Measurements from ENCODE around the gene HTT. TPM values are rescaled to one million over a fixed set of nuclear protein-coding genes. Genes with fewer than 3 reads are reported as not detected.

Gene HTT
- total and polyA plus RNA-seq, 9 donors = 16.5 to 29.6 (median 22.2) TPM

- no peaks in the 10 kb centered on the region for H3K27me3 ChIP-seq (ENCODE audit: control insufficient read depth, insufficient read depth, low read length)
- no peaks in the 10 kb centered on the region for H3K9me3 ChIP-seq (replicated peaks; ENCODE audit: control insufficient read depth, low read depth, low read length)
- H3K36me3 ChIP-seq (ENCODE audit: control insufficient read depth, insufficient read depth, low read length) = peaks cover 52% of the 10 kb centered on the region
- DNase-seq = peak; percentile 46
- no peak overlapping the region for H3K4me3 ChIP-seq (ENCODE audit: low read length)
- 86% methylated on average over 23 of the region's 29 CpGs for WGBS (ENCODE audit: insufficient coverage)
- peaks cover 56% of the 10 kb centered on the region for H3K4me1 ChIP-seq (ENCODE audit: control insufficient read depth, insufficient read depth, low read length)
- peak overlapping the region; percentile 7 for H3K27ac ChIP-seq (ENCODE audit: low read length)
These were observed 165.8 kb downstream of the HTT start for GRCh38 chr4:3239998-3240920.

GRCh38 chr4:3240936-3241522, 166.5 kb downstream of the HTT start:
- peak; percentile 49 for DNase-seq
- H3K36me3 ChIP-seq (ENCODE audit: control insufficient read depth, insufficient read depth, low read length) = peaks cover 44% of the 10 kb centered on the region
- H3K9me3 ChIP-seq (replicated peaks; ENCODE audit: control insufficient read depth, low read depth, low read length) = no peaks in the 10 kb centered on the region
- H3K4me1 ChIP-seq (ENCODE audit: control insufficient read depth, insufficient read depth, low read length) = peaks cover 56% of the 10 kb centered on the region
- no peaks in the 10 kb centered on the region for H3K27me3 ChIP-seq (ENCODE audit: control insufficient read depth, insufficient read depth, low read length)
- H3K4me3 ChIP-seq (ENCODE audit: low read length) = no peak overlapping the region
- H3K27ac ChIP-seq (ENCODE audit: low read length) = peak overlapping the region; percentile 92
- 49% methylated on average over 10 of the region's 13 CpGs for whole genome bisulfite sequencing (ENCODE audit: insufficient coverage)

- peak overlapping the region; percentile 92 for H3K27ac ChIP-seq (ENCODE audit: low read length)
- H3K36me3 ChIP-seq (ENCODE audit: control insufficient read depth, insufficient read depth, low read length) = peaks cover 36% of the 10 kb centered on the region
- peak; percentile 98 for DNase-seq
- H3K27me3 ChIP-seq (ENCODE audit: control insufficient read depth, insufficient read depth, low read length) = no peaks in the 10 kb centered on the region
- peaks cover 64% of the 10 kb centered on the region for H3K4me1 ChIP-seq (ENCODE audit: control insufficient read depth, insufficient read depth, low read length)
- H3K9me3 ChIP-seq (replicated peaks; ENCODE audit: control insufficient read depth, low read depth, low read length) = no peaks in the 10 kb centered on the region
- no peak overlapping the region for H3K4me3 ChIP-seq (ENCODE audit: low read length)
- WGBS (ENCODE audit: insufficient coverage) = 42% methylated on average over 12 of the region's 17 CpGs
These were observed 167.5 kb downstream of the HTT start for GRCh38 chr4:3241898-3242524.

GRCh38 chr4:3243136-3243780, 168.8 kb downstream of the HTT start:
- Histone ChIP-seq H3K36me3 (ENCODE audit: control insufficient read depth, insufficient read depth, low read length) (peaks cover 34% of the 10 kb centered on the region), H3K4me1 (ENCODE audit: control insufficient read depth, insufficient read depth, low read length) (peaks cover 62% of the 10 kb centered on the region), H3K9me3 (replicated peaks; ENCODE audit: control insufficient read depth, low read depth, low read length) (no peaks in the 10 kb centered on the region), H3K27ac (ENCODE audit: low read length) (no peak overlapping the region), H3K27me3 (ENCODE audit: control insufficient read depth, insufficient read depth, low read length) (no peaks in the 10 kb centered on the region), H3K4me3 (ENCODE audit: low read length) (no peak overlapping the region)
- WGBS (ENCODE audit: insufficient coverage) = 57% methylated on average over 13 of the region's 23 CpGs
- DNase-seq = peak; percentile 49

- no peak overlapping the region for H3K4me3 ChIP-seq (ENCODE audit: low read length)
- H3K36me3 ChIP-seq (ENCODE audit: control insufficient read depth, insufficient read depth, low read length) = peaks cover 32% of the 10 kb centered on the region
- H3K4me1 ChIP-seq (ENCODE audit: control insufficient read depth, insufficient read depth, low read length) = peaks cover 56% of the 10 kb centered on the region
- H3K27ac ChIP-seq (ENCODE audit: low read length) = no peak overlapping the region
- WGBS (ENCODE audit: insufficient coverage) = no CpG with 5 or more reads among the region's 1 CpG
- no peak for DNase-seq
- no peaks in the 10 kb centered on the region for H3K27me3 ChIP-seq (ENCODE audit: control insufficient read depth, insufficient read depth, low read length)
- no peaks in the 10 kb centered on the region for H3K9me3 ChIP-seq (replicated peaks; ENCODE audit: control insufficient read depth, low read depth, low read length)
These were observed 169.5 kb downstream of the HTT start for GRCh38 chr4:3244002-3244401.

- H3K4me3 ChIP-seq (ENCODE audit: low read length) = no peak overlapping the region
- no peaks in the 10 kb centered on the region for H3K9me3 ChIP-seq (replicated peaks; ENCODE audit: control insufficient read depth, low read depth, low read length)
- peaks cover 24% of the 10 kb centered on the region for H3K36me3 ChIP-seq (ENCODE audit: control insufficient read depth, insufficient read depth, low read length)
- 64% methylated on average over 6 of the region's 9 CpGs for WGBS (ENCODE audit: insufficient coverage)
- H3K27me3 ChIP-seq (ENCODE audit: control insufficient read depth, insufficient read depth, low read length) = no peaks in the 10 kb centered on the region
- DNase-seq = no peak
- no peak overlapping the region for H3K27ac ChIP-seq (ENCODE audit: low read length)
- H3K4me1 ChIP-seq (ENCODE audit: control insufficient read depth, insufficient read depth, low read length) = peaks cover 48% of the 10 kb centered on the region
These were observed 170.3 kb downstream of the HTT start for GRCh38 chr4:3244747-3245146.

GRCh38 chr4:3245676-3246075, 171.2 kb downstream of the HTT start:
- Histone ChIP-seq H3K27ac (ENCODE audit: low read length) (no peak overlapping the region), H3K9me3 (replicated peaks; ENCODE audit: control insufficient read depth, low read depth, low read length) (no peaks in the 10 kb centered on the region), H3K36me3 (ENCODE audit: control insufficient read depth, insufficient read depth, low read length) (peaks cover 15% of the 10 kb centered on the region), H3K4me1 (ENCODE audit: control insufficient read depth, insufficient read depth, low read length) (peaks cover 39% of the 10 kb centered on the region), H3K27me3 (ENCODE audit: control insufficient read depth, insufficient read depth, low read length) (no peaks in the 10 kb centered on the region), H3K4me3 (ENCODE audit: low read length) (no peak overlapping the region)
- DNase-seq = no peak
- 88% methylated on average over 3 of the region's 6 CpGs for WGBS (ENCODE audit: insufficient coverage)

- Histone ChIP-seq H3K9me3 (replicated peaks; ENCODE audit: control insufficient read depth, low read depth, low read length) (no peaks in the 10 kb centered on the region), H3K36me3 (ENCODE audit: control insufficient read depth, insufficient read depth, low read length) (peaks cover 8% of the 10 kb centered on the region), H3K4me1 (ENCODE audit: control insufficient read depth, insufficient read depth, low read length) (peaks cover 28% of the 10 kb centered on the region), H3K27ac (ENCODE audit: low read length) (no peak overlapping the region), H3K27me3 (ENCODE audit: control insufficient read depth, insufficient read depth, low read length) (no peaks in the 10 kb centered on the region), H3K4me3 (ENCODE audit: low read length) (no peak overlapping the region)
- WGBS (ENCODE audit: insufficient coverage) = 72% methylated on average over 14 of the region's 16 CpGs
- DNase-seq = no peak
These were observed 172.2 kb downstream of the HTT start for GRCh38 chr4:3246458-3247398.

GRCh38 chr4:3247399-3248177, 173.1 kb downstream of the HTT start:
- WGBS (ENCODE audit: insufficient coverage) = 91% methylated on average over 20 of the region's 21 CpGs
- Histone ChIP-seq H3K9me3 (replicated peaks; ENCODE audit: control insufficient read depth, low read depth, low read length) (no peaks in the 10 kb centered on the region), H3K4me3 (ENCODE audit: low read length) (no peak overlapping the region), H3K27ac (ENCODE audit: low read length) (no peak overlapping the region), H3K4me1 (ENCODE audit: control insufficient read depth, insufficient read depth, low read length) (peaks cover 24% of the 10 kb centered on the region), H3K27me3 (ENCODE audit: control insufficient read depth, insufficient read depth, low read length) (no peaks in the 10 kb centered on the region), H3K36me3 (ENCODE audit: control insufficient read depth, insufficient read depth, low read length) (peaks cover 8% of the 10 kb centered on the region)
- no peak for DNase-seq
